MCF 10A (cell line): Measurements from ENCODE around the gene KCNK10. TPM values are rescaled to one million over a fixed set of nuclear protein-coding genes. Genes with fewer than 3 reads are reported as not detected.

Source experiments
- BruUV-seq: library from RNA; stranded (reverse); fragments of 400-500 nt; replicated peaks from 2 replicates; lab custom pipeline; 2021; lab: Mats Ljungman, UMichigan
- CTCF ChIA-PET: fragments of 300-600 bp; sonication (Branson Sonifier 250); formaldehyde crosslinking; extraction: SDS; loops from one replicate; lab custom pipeline; 2021; ENCODE audit warnings: antibody characterized with exemption, inconsistent platforms; lab: Yijun Ruan, JAX
- POLR2A ChIA-PET: fragments of 300-600, 350-650 bp; sonication (Branson Sonifier 250); formaldehyde crosslinking; extraction: SDS; loops from one replicate; lab custom pipeline; 2020; ENCODE audit warnings: antibody characterized with exemption, inconsistent platforms; lab: Yijun Ruan, JAX
- DNase-seq: peaks from one replicate; pipeline ENCODE4 v3.0.0-alpha.2; 2018; ENCODE audit not compliant: unreplicated experiment
- H3K27ac Mint-ChIP-seq: one replicate; pipeline ENCODE4 v1.8.0; 2022; ENCODE audit warnings: mild to moderate bottlenecking, low read depth, mixed read lengths; ENCODE audit not compliant: unreplicated experiment
- H3K27me3 Mint-ChIP-seq: one replicate; pipeline ENCODE4 v1.8.0; 2022; ENCODE audit warnings: mixed read lengths; ENCODE audit not compliant: insufficient read depth, unreplicated experiment
- H3K36me3 Mint-ChIP-seq: one replicate; pipeline ENCODE4 v1.8.0; 2022; ENCODE audit warnings: mild to moderate bottlenecking, moderate library complexity, mixed read lengths; ENCODE audit not compliant: insufficient read depth, unreplicated experiment
- H3K4me1 Mint-ChIP-seq: one replicate; pipeline ENCODE4 v1.8.0; 2022; ENCODE audit warnings: mixed read lengths; ENCODE audit not compliant: insufficient read depth, unreplicated experiment
- H3K4me3 Mint-ChIP-seq: one replicate; pipeline ENCODE4 v1.8.0; 2022; ENCODE audit warnings: mild to moderate bottlenecking, moderate library complexity, mixed read lengths; ENCODE audit not compliant: unreplicated experiment
- H3K9me3 Mint-ChIP-seq: one replicate; pipeline ENCODE4 v1.8.0; 2022; ENCODE audit warnings: mixed read lengths; ENCODE audit not compliant: unreplicated experiment
- intact Hi-C: fragments of 100-400 bp; cut with micrococcal nuclease; formaldehyde crosslinking; loops from 2 replicates; pipeline ENCODE4 v1.14.1; 2022
- total RNA-seq: library from RNA; stranded (reverse); gene quantifications from 2 replicates; pipeline ENCODE4 v1.2.3, GENCODE V29; 2022
- TF ChIP-seq, protein P1 (sequence below): fragments of 200-600 bp; IDR thresholded peaks from one replicate; pipeline ENCODE4 v1.8.0; 2022; ENCODE audit warnings: antibody characterized with exemption, mild to moderate bottlenecking; ENCODE audit not compliant: unreplicated experiment

Gene KCNK10
- total RNA-seq, 1 experiment from 2014 or later: not detected

- intact Hi-C loops: loop anchor here (1.0 to 10.0 kb wide), 2 partner anchors 45 to 289 kb away; no protein-coding TSS in a partner anchor
- POLR2A ChIA-PET: no interaction called here
- no peak overlapping the region for H3K27ac Mint-ChIP-seq
- peaks cover 19% of the 10 kb centered on the region for H3K27me3 Mint-ChIP-seq
- no peaks in the 10 kb centered on the region for H3K4me1 Mint-ChIP-seq
- H3K4me3 Mint-ChIP-seq: no peak overlapping the region
- H3K9me3 Mint-ChIP-seq: peaks cover 8% of the 10 kb centered on the region
- H3K36me3 Mint-ChIP-seq: no peaks in the 10 kb centered on the region
- BruUV-seq: no TSS peak
- CTCF ChIA-PET: interaction anchor here (0.7 kb wide), 1 partner anchor 288 kb away, joined by 4 read pairs; no protein-coding TSS in a partner anchor
- TF ChIP-seq, protein P1, sequence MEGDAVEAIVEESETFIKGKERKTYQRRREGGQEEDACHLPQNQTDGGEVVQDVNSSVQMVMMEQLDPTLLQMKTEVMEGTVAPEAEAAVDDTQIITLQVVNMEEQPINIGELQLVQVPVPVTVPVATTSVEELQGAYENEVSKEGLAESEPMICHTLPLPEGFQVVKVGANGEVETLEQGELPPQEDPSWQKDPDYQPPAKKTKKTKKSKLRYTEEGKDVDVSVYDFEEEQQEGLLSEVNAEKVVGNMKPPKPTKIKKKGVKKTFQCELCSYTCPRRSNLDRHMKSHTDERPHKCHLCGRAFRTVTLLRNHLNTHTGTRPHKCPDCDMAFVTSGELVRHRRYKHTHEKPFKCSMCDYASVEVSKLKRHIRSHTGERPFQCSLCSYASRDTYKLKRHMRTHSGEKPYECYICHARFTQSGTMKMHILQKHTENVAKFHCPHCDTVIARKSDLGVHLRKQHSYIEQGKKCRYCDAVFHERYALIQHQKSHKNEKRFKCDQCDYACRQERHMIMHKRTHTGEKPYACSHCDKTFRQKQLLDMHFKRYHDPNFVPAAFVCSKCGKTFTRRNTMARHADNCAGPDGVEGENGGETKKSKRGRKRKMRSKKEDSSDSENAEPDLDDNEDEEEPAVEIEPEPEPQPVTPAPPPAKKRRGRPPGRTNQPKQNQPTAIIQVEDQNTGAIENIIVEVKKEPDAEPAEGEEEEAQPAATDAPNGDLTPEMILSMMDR: peak; percentile 29
- peak; percentile 52 for DNase-seq
Measured at GRCh38 chr14:88233915-88234314, 89.2 kb downstream of the KCNK10 start.

GRCh38 chr14:88232771-88233170 lies 90.3 kb downstream of the KCNK10 start:
- H3K9me3 Mint-ChIP-seq: peaks cover 8% of the 10 kb centered on the region
- ChIA-PET POLR2A (no interaction called here), CTCF (no interaction called here)
- H3K4me1 Mint-ChIP-seq: no peaks in the 10 kb centered on the region
- no peaks in the 10 kb centered on the region for H3K36me3 Mint-ChIP-seq
- TF ChIP-seq, protein P1: no peak
- H3K4me3 Mint-ChIP-seq: no peak overlapping the region
- no TSS peak for BruUV-seq
- H3K27me3 Mint-ChIP-seq: peaks cover 19% of the 10 kb centered on the region
- no peak overlapping the region for H3K27ac Mint-ChIP-seq
- intact Hi-C loops: loop anchor here (10.0 kb wide), 1 partner anchor 288 kb away; no protein-coding TSS in a partner anchor
- no peak for DNase-seq

GRCh38 chr14:88231603-88232002 lies 91.5 kb downstream of the KCNK10 start:
- ChIA-PET CTCF (interaction anchor here (1.4 to 1.5 kb wide), 2 partner anchors 10 to 42 kb away, joined by 3 to 5 read pairs; no protein-coding TSS in a partner anchor), POLR2A (no interaction called here)
- intact Hi-C loops: loop anchor here (10.0 kb wide), 1 partner anchor 287 kb away; no protein-coding TSS in a partner anchor
- no peak for DNase-seq
- no TSS peak for BruUV-seq
- Mint-ChIP-seq H3K4me1 (no peaks in the 10 kb centered on the region), H3K27ac (no peak overlapping the region), H3K27me3 (peaks cover 31% of the 10 kb centered on the region), H3K9me3 (peaks cover 8% of the 10 kb centered on the region), H3K36me3 (no peaks in the 10 kb centered on the region), H3K4me3 (no peak overlapping the region)
- TF ChIP-seq, protein P1: no peak

DNA sequence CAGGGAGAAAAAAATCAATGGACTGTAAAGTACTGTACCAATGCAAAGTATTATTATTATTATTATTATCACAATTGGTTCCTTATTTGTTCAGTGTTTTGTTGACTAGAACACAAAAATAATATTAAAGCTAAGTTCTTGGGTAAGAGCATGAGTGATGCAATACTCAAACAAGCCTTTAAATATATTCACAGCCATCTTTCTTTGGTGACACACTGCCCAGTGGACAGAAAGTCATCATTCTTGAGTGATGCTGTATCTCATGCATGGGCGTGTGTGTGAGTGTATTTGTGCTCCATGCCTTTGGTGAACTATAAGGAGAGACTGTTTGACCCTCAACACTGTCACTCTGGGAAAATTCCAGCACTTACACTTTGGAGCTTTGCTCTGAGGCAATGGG lies 93.6 kb downstream of the KCNK10 start:
- no peak overlapping the region for H3K27ac Mint-ChIP-seq
- no peaks in the 10 kb centered on the region for H3K4me1 Mint-ChIP-seq
- no peaks in the 10 kb centered on the region for H3K36me3 Mint-ChIP-seq
- no peaks in the 10 kb centered on the region for H3K9me3 Mint-ChIP-seq
- no peak overlapping the region for H3K4me3 Mint-ChIP-seq
- no TSS peak for BruUV-seq
- CTCF ChIA-PET: interaction anchor here (1.1 to 2.6 kb wide), 2 partner anchors 9 to 40 kb away, joined by 3 to 7 read pairs; no protein-coding TSS in a partner anchor
- intact Hi-C loops: no loop called here
- TF ChIP-seq, protein P1: no peak
- no peak for DNase-seq
- POLR2A ChIA-PET: no interaction called here
- H3K27me3 Mint-ChIP-seq: peaks cover 34% of the 10 kb centered on the region
